Stimulated activated CD8-positive, alpha-beta memory T cell treated with anti-CD3 and anti-CD28 coated beads, Interleukin-4, amount 100 ng/mL, for 1 hour (primary cell): Measurements from ENCODE around the gene MXRA8.
"Not testable (repeated sequence)": the region's sequence is repeated elsewhere in the genome, so short reads cannot be mapped to it uniquely, and the experiment has no call there.

Experiments used
- DNase-seq, 2 donors: peaks; one replicate each; pipeline ENCODE4 v3.0.0-alpha.2; 2020; ENCODE audit warnings: low read depth in 2 of 2, low spot score in 1 of 2

Gene MXRA8

GRCh38 chr1:1370771-1371300 is 12.5 kb upstream of the MXRA8 start:
- no peak for DNase-seq

GRCh38 chr1:1370094-1370493 is 11.7 kb upstream of the MXRA8 start:
- not testable (repeated sequence) for DNase-seq

GRCh38 chr1:1367315-1367714 is 9.0 kb upstream of the MXRA8 start:
- DNase-seq: no peak

- DNase-seq: no peak
These were observed 8.3 kb upstream of the MXRA8 start for GRCh38 chr1:1366699-1367066.

- DNase-seq: no peak
These were observed 7.7 kb upstream of the MXRA8 start for GRCh38 chr1:1365875-1366698.

- DNase-seq: no peak
These were observed 5.9 kb upstream of the MXRA8 start for GRCh38 chr1:1364266-1364665.

GRCh38 chr1:1361982-1362423 is 3.6 kb upstream of the MXRA8 start:
- no peak for DNase-seq

- DNase-seq: no peak
These were observed 3.1 kb upstream of the MXRA8 start for GRCh38 chr1:1361233-1361981.

- DNase-seq: no peak
These were observed 2.3 kb upstream of the MXRA8 start for GRCh38 chr1:1360506-1361169.

- no peak for DNase-seq
These were observed 1.5 kb upstream of the MXRA8 start for GRCh38 chr1:1359664-1360468.

GRCh38 chr1:1359308-1359663 is 931 bp upstream of the MXRA8 start:
- DNase-seq: no peak

GRCh38 chr1:1357871-1358432 is 403 bp downstream of the MXRA8 start:
- no peak for DNase-seq

- no peak for DNase-seq
These were observed 1.5 kb downstream of the MXRA8 start for GRCh38 chr1:1356796-1357401.

- no peak for DNase-seq
These were observed 2.1 kb downstream of the MXRA8 start for GRCh38 chr1:1356166-1356795.

- no peak for DNase-seq
These were observed 2.9 kb downstream of the MXRA8 start for GRCh38 chr1:1355416-1355815.

GRCh38 chr1:1354271-1355247 is 3.8 kb downstream of the MXRA8 start:
- no peak for DNase-seq

GRCh38 chr1:1353389-1354151 is 4.8 kb downstream of the MXRA8 start:
- no peak for DNase-seq
